Measurements from ENCODE around the gene TAAR6. TPM values are rescaled to one million over a fixed set of nuclear protein-coding genes. Genes with fewer than 3 reads are reported as not detected.

The TAAR6 gene
- total and polyA plus RNA-seq, 12 donors = not detected

DNA sequence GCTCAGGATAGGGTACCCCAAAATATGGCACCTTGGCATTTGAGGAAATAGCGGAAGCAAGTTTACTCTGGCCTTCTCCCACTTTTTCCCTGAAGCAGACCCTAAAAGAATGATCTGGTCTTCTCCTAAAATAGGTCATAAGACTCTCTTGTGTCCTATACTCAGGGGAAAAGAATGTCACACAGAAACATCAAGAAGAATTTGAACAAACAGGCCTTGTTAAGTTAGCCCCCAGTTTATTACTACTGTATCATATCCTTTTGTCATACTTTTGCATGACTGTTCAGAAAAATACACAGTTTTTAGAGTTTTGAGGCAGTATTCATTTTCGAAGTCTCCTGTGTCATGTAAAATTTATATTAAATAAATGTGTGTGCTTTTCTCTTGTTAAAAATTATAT lies 41.5 kb downstream of the TAAR6 start:
- 83 to 87% methylated on average over 2 of the region's 2 CpGs for WGBS, 2 donors
- intact Hi-C loops (cut with DNase I) = no loop called here

DNA sequence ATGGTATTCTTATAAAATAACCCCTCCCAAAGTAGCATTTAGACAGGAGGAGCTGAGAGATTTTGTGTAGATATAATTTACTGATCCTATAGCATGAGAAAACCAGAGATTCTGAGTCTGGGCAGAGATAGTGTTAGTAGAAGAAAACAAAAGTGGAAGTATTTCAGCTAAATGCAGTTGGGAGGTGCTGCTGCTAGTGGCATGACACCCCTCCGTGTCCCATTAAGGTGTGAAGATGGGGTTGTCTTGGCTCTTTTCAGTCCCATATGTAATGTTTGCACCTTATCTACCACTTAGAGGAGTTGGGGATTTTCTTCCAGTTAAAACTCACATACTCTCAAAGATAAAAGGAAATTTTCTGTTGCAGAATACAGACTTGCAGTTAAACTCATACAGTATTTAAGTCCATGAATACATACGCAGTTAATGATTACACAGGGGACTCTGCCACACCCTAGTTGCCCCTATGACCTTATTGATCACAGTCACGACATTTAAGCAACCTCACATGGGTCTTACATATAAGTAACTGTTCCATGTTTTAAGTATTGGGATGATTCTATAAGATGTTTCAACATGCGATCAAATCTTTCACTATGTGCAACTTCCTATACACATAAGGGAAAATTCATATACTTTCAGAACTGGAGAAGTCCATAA lies 42.5 kb downstream of the TAAR6 start:
- H3K4me3 ChIP-seq = no peak overlapping the region

More for the DNA sequence above, 41.5 kb downstream of the TAAR6 start:
- Histone ChIP-seq H3K4me3 (no peak overlapping the region), H3K27ac (no peak overlapping the region), H3K27me3 (peaks cover 0 to 3% (median 0%) of the 10 kb centered on the region in 7 donors), H3K36me3 (no peaks in the 10 kb centered on the region), H3K4me1 (no peaks in the 10 kb centered on the region), H3K9me3 (no peaks in the 10 kb centered on the region)
- TF ChIP-seq, protein P1, sequence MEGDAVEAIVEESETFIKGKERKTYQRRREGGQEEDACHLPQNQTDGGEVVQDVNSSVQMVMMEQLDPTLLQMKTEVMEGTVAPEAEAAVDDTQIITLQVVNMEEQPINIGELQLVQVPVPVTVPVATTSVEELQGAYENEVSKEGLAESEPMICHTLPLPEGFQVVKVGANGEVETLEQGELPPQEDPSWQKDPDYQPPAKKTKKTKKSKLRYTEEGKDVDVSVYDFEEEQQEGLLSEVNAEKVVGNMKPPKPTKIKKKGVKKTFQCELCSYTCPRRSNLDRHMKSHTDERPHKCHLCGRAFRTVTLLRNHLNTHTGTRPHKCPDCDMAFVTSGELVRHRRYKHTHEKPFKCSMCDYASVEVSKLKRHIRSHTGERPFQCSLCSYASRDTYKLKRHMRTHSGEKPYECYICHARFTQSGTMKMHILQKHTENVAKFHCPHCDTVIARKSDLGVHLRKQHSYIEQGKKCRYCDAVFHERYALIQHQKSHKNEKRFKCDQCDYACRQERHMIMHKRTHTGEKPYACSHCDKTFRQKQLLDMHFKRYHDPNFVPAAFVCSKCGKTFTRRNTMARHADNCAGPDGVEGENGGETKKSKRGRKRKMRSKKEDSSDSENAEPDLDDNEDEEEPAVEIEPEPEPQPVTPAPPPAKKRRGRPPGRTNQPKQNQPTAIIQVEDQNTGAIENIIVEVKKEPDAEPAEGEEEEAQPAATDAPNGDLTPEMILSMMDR (IDR thresholded peaks at IDR 0.05) = no peak
- DNase-seq (no peak), ATAC-seq (no peak)

DNA sequence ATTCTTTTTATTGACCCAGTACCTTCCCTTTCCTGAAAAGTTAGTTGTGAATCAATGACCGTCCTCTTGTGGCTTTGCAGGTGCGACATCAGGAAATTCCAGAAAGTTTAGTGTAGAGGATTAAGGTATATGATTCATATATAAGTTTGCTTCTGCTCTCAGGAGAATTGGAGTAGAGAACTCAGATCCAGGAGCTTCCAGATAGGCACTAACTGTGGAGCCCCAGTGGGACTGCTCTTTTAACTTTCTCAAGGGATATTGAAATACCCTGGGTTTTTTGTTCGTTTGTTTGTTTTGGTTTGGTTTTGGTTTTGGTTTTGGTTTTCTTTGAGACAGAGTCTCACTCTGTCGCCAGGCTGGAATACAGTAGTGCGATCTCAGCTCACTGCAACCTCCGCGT lies 44.4 kb downstream of the TAAR6 start:
- H3K4me3 ChIP-seq = peak overlapping the region in 1 of 10 donors; percentile 18
- peaks cover 0 to 8% (median 0%) of the 10 kb centered on the region in 7 donors for H3K27me3 ChIP-seq
- WGBS, 2 donors = 81 to 87% methylated on average over 5 to 7 of the region's 7 CpGs
- no peaks in the 10 kb centered on the region for H3K4me1 ChIP-seq
- H3K9me3 ChIP-seq = no peaks in the 10 kb centered on the region
- H3K36me3 ChIP-seq = no peaks in the 10 kb centered on the region
- DNase-seq (no peak), ATAC-seq (no peak)
- TF ChIP-seq, protein P1 (IDR thresholded peaks at IDR 0.05) = no peak
- intact Hi-C loops (cut with DNase I) = no loop called here
- no peak overlapping the region for H3K27ac ChIP-seq

More for the DNA sequence above, 42.5 kb downstream of the TAAR6 start:
- Histone ChIP-seq H3K9me3 (no peaks in the 10 kb centered on the region), H3K36me3 (no peaks in the 10 kb centered on the region), H3K27me3 (peaks cover 0 to 3% (median 0%) of the 10 kb centered on the region in 7 donors), H3K27ac (no peak overlapping the region), H3K4me1 (no peaks in the 10 kb centered on the region)
- TF ChIP-seq, protein P1 (IDR thresholded peaks at IDR 0.05) = no peak
- intact Hi-C loops (cut with DNase I) = no loop called here
- DNase-seq (no peak), ATAC-seq (no peak)
- WGBS, 2 donors = 59% methylated on average over 4 of the region's 4 CpGs

DNA sequence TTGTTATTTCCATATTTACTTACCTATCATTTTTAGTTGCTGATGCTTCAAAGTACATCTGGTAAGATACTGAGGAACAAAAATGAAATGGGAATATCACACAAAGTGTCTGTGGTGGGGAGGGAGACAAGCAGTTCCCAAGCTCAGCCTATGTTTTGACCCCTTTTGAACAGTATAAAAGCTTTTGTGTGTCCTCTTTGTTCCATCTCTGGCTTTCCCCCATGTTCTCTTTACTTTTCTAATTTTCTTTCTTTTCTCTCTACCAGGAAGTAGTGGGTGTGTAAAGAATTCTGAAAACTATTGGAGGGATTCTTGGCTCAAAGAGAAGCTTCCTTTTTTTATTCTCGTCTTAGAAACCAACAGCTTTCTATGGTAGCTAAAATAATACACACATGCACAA lies 46.6 kb downstream of the TAAR6 start:
- ATAC-seq (no peak), DNase-seq (no peak)
- Histone ChIP-seq H3K36me3 (no peaks in the 10 kb centered on the region), H3K4me1 (no peaks in the 10 kb centered on the region), H3K27ac (no peak overlapping the region), H3K4me3 (no peak overlapping the region), H3K27me3 (peaks cover 0 to 8% (median 0%) of the 10 kb centered on the region in 7 donors), H3K9me3 (no peaks in the 10 kb centered on the region)
- TF ChIP-seq, protein P1 (IDR thresholded peaks at IDR 0.05) = no peak
- intact Hi-C loops (cut with DNase I) = no loop called here
- 35 to 38% methylated on average over 1 of the region's 1 CpG for WGBS, 2 donors

Other genes with a start within 250 kb of the TAAR6 start
- 1 to 10 TPM in 8 of 10 donors, under 1 TPM in 2; 0.92 to 4.9 (median 2.0) TPM for gene MOXD1, start 168.8 kb upstream of the TAAR6 start, total RNA-seq
- gene MOXD1, start 168.8 kb upstream of the TAAR6 start, polyA plus RNA-seq = under 1 TPM; 0.80 to 0.93 TPM
- 10 to 100 TPM; 50.4 to 71.4 (median 61.3) TPM for gene STX7, start 57.2 kb upstream of the TAAR6 start, total RNA-seq
- 10 to 100 TPM in 1 of 2 donors, 1 to 10 TPM in 1; 6.4 to 11.9 TPM for gene STX7, start 57.2 kb upstream of the TAAR6 start, polyA plus RNA-seq
- not detected for gene TAAR9, start 32.0 kb upstream of the TAAR6 start, total RNA-seq
- gene TAAR9, start 32.0 kb upstream of the TAAR6 start, polyA plus RNA-seq = not detected
- not detected for gene TAAR8, start 17.6 kb upstream of the TAAR6 start, total RNA-seq
- gene TAAR8, start 17.6 kb upstream of the TAAR6 start, polyA plus RNA-seq = not detected
- not detected for gene TAAR5, start 19.4 kb downstream of the TAAR6 start, total RNA-seq
- not detected for gene TAAR5, start 19.4 kb downstream of the TAAR6 start, polyA plus RNA-seq
- not detected for gene TAAR2, start 54.0 kb downstream of the TAAR6 start, total RNA-seq
- not detected for gene TAAR2, start 54.0 kb downstream of the TAAR6 start, polyA plus RNA-seq
- gene TAAR1, start 88.9 kb downstream of the TAAR6 start, total RNA-seq = not detected
- not detected for gene TAAR1, start 88.9 kb downstream of the TAAR6 start, polyA plus RNA-seq
- 1 to 10 TPM in 2 of 10 donors, under 1 TPM in 8; 0.09 to 2.0 (median 0.44) TPM for gene VNN1, start 143.7 kb downstream of the TAAR6 start, total RNA-seq
- gene VNN1, start 143.7 kb downstream of the TAAR6 start, polyA plus RNA-seq = under 1 TPM; 0.23 to 0.44 TPM
- 1 to 10 TPM in 8 of 10 donors, under 1 TPM in 2; 0.83 to 4.2 (median 2.0) TPM for gene VNN2, start 187.6 kb downstream of the TAAR6 start, total RNA-seq
- gene VNN2, start 187.6 kb downstream of the TAAR6 start, polyA plus RNA-seq = under 1 TPM; 0.23 to 0.95 TPM
- 1 to 10 TPM; 1.7 to 5.5 (median 2.4) TPM for gene SLC18B1, start 228.3 kb downstream of the TAAR6 start, total RNA-seq
- 1 to 10 TPM; 2.3 to 8.3 TPM for gene SLC18B1, start 228.3 kb downstream of the TAAR6 start, polyA plus RNA-seq
- gene RPS12, start 244.2 kb downstream of the TAAR6 start, total RNA-seq = 100 to 1,000 TPM; 403 to 686 (median 439) TPM
- gene RPS12, start 244.2 kb downstream of the TAAR6 start, polyA plus RNA-seq = 1,000 to 10,000 TPM in 1 of 2 donors, 100 to 1,000 TPM in 1; 335 to 2,223 TPM

Data from heart right ventricle (tissue), 16 donors.